Colon (tissue), 2 donors: ENCODE results near the gene ZBTB20.

Source experiments
- FAIRE-seq: peaks from 2 replicates; lab custom pipeline; 2012; peaks lifted over from hg19 to GRCh38; lab: Jason Lieb, UNC
- donor health status: control.
- donor health status: control.

Gene ZBTB20

DNA sequence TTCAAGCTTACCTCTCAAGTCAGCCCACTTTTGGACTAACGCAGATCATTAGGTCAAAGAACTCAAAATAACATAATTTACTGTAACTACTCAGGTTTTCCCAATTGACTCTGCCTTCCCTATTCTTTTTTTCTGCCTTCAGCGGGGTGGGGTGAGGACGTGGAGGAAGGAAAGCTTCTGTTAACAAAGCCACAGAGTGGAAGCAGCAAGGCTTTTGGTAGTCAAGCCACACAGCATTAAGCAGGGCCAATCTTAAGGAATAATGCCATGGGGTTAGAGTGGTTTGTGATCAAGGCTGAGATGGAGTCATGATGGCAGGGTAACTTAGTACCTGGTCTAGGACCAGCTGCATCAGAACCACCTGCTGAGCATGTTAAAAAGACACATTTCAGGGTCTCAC is 575.7 kb downstream of the ZBTB20 start:
- FAIRE-seq = no peak

DNA sequence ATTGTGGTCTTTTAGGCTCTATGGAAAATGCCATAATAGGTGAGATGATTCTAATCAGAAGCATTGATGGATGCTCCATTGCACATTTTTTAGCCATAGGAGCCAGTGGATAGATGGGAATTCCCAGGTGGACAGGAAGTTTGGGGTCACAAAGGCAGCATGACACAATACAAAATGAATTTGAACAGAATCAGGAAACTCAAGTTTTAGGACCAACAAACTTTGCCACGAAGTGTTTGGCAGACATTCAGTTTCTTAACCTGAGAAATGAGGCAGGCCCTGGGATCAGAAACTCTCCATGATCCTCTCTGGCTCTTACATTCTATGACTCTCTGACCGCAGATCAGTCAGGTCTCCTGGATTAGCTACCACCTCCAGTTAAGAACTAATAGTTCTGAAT is 577.9 kb downstream of the ZBTB20 start:
- no peak for FAIRE-seq

DNA sequence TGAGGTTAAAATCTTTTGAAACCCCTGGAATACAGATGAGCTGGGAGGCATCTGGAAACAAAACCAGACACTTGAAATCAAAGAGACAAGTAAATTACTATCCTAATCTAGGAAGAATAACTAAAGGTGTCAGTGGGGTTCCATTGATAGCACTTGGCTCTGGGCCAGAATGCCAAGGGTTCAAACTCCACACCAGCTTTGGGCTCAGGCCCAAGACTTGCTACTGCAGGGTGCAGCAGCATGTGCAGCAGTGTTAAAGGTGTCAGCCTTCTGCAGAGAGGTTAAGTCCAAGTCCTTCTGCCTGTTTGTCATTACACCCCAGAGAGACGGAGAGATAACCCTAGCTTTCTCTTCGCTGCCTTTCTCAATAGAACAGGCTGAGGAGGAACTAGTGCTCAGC is 579.3 kb downstream of the ZBTB20 start:
- no peak for FAIRE-seq

DNA sequence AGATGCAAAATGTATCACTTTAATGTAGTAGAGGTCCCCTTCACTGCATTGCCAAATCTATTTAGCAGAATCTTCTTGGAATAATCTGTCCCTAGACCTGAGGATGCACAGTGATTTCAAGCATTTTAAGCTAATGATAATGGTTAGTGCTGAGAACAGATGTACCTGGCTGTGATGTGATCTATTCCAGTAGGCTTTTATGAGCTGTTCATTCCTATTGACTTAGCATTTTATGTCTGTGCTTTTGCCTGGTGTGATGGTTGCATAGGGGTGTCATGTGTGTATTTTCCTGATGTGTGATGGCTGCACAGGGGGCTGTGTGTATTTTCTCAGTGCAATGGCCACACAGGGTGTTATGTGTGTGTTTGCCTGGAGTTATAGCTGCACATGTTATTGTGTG is 580.3 kb downstream of the ZBTB20 start:
- no peak for FAIRE-seq

DNA sequence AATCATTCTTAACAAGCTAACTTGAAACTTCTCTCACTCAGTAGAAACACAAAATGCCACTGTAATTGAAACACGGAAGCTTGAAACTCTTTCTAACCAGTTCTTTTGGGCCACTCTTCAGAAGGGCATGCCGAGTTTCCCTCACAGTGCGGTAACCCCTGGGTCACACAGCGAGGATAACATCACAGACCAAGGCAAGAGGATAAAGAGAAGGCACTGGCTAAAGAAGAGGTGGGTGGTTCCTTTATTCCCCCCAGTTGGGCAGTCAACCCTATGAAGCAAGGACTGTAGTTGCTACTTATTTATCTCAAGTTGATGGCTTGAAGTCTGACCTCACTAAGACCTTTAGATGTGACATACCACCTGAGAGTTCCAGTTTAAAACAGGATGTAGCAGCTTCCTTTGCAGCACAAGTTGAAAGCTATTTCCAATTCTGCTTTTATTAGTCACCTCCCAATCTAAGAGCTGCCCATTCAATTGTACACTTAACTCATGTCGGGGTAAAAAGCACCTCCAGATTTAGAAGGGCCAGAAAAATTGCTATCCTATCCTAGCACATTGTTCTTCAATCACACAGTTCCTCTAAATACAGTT is 580.8 kb downstream of the ZBTB20 start:
- no peak for FAIRE-seq

DNA sequence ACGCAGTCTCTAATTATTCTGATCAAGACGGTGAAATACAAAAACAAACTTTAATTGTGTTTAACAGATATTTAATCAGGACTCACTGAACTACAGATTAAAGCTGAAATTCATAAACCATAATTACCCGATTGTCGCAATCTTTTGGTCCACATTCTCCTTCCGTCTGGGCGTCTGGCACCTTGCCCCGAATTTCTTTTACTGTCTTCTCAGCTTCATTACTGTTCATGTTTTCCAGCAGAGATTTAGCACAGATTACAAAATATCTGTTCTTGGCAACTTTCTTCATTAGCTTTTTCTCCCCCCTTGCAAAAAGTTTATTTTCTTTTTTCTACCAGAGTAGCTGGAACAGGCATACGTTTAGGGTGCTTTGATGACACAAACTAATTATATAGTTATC is 581.9 kb downstream of the ZBTB20 start:
- FAIRE-seq = no peak

DNA sequence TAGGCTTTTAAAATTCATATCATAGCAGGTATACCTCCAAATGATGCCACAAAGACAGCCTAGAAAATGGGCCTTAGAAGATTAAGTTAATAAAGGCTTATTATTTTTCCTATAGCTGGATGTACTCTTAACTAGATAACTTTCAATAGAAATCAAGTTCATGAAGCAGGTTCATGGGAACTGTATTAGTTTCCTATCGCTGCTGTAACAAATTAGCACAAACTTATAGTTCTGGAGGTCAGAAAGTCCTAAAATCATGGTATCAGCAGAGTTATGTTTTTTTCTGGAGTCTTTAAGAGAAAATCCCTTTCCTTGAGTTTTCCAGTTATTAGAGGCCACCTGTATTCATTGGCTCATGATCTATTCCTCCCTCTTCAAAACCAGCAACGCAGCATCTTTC is 583.4 kb downstream of the ZBTB20 start:
- FAIRE-seq = no peak

DNA sequence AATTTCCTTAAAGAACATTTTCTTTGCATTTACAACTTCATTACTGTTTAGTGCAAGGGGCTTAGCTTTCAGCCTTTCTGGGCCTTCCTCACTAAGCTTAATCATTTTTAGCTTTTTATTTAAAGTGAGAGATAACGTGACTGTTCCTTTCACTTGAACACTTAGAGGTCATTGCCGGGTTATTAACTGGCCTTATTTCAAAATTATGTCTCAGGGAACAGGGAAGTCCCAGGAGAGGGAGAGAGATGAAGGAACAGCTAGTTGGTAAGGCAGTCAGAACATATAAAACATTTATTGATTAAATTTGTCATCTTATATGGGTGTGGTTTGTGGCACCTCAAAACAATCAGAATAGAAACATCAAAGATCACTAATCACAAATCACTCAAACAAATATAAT is 584.5 kb downstream of the ZBTB20 start:
- no peak for FAIRE-seq

DNA sequence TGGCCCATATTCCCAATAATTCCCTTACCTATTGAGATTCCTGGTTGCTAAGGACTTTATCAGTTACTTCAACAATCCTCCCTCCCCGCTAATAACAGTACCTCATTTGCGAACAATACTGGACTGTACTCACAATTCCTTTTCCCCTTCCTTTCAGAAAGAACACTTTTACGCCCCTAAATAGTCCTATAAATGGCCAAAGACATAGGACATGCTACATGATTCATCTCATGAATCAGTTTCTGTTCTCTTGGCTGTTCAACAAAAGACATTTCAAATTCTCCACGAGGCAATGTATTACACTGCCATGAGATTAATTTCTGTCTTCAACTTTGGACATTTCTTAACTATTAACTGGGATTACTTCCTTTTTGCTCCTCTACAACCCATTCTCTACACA is 588.8 kb downstream of the ZBTB20 start:
- FAIRE-seq = no peak

DNA sequence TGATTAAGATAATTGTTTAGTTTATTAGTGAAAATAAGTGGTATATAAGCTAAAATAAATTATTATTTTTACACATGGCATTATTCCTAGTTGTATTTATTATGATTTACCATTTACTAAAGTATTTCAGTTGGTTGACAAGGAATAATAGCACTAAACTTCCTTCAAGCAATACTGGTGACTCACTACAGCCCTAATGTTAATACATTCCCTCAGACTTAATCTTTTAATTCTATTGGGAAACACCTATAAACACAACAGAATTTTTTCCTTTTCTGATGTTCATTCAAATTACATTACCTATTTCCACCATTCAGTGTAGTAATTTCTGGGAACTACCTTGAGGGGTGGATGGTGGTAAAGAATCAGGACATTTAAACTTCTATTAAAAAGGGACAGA is 589.3 kb downstream of the ZBTB20 start:
- no peak for FAIRE-seq

DNA sequence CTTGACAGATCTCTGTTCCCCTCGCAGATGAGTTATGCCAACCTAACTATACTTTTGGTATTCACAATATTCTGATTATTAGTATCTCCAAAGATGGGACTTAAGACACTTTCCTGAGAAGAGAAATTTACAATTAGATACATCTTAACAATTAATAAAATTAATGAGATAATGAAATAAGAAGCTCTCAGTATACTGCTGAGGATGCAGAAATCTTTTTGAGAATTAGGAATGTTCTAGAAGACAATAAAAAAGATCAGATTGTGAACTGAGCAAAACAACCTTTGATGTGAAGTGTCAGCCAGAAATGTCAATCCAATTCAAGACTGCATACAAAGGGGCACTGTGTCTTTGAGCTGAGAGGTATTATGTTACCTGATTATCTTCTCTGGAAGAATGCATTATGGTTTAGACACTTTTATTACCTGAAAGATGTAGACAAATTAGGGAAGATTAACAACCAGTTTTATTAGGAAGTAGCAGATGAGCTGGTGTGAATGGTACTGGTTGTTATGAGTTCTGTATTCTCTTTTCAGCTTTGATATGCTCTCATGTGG is 590.4 kb downstream of the ZBTB20 start:
- FAIRE-seq = no peak

DNA sequence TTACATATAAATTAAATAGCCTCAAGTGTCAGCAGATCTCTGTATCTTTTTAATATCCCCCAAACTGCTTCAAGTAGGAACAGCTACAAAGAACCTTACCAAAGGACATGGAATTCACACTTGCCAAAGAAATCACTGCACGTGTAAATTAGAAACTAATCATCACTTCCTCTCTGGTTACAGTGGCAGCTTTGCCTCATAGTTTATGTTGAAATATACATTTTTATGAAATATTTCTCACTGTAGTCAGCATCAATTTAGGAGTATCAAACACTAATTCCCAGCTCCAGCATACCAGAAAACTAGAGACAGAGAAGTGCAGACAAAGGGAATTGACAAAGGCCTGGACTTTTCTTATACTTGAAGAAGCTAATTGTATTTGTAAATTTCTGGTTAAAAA is 592.4 kb downstream of the ZBTB20 start:
- no peak for FAIRE-seq

DNA sequence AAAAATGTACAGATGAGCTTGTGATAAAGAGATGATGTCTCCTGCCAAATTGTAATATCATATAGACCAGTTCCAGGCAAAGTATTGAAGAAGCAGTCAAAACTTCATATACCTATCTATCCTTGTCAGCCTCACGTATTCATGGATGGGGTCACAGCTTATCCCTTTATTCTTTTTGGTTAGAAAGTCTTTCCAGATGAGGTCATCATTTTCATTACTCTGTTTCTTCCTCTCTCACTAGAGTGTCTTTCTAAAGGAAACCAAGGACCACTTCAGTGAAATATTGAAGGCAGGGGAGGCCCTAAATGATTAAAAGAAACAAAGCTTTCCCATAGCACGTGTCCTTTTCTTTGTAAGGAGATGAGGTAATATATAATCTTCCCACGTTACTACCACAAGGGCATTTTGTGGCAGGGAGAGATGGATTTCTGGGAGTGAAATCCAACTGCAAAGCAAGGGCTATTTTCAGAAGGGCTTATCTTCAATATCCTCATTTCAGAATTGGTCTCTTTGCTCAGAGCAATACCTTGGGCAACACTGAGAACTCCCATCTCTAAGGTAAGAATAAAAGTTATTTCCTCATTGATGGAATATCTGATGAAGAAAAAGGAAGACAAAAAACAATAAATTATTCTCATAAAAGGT is 593.0 kb downstream of the ZBTB20 start:
- no peak for FAIRE-seq

DNA sequence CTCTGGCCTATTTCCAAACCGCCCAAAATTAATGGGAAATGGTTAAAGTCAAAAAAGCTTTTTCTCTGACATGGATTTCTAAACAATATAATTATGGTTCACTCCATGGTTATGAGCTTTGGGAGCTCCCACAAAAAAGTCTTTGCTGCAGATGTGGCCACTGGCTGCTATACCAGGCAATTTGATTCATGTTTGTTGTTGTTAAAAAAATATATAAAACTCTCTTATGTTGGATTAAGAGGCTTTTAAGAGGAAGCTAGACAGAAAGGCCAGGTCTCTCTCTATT is 594.6 kb downstream of the ZBTB20 start:
- FAIRE-seq = no peak

DNA sequence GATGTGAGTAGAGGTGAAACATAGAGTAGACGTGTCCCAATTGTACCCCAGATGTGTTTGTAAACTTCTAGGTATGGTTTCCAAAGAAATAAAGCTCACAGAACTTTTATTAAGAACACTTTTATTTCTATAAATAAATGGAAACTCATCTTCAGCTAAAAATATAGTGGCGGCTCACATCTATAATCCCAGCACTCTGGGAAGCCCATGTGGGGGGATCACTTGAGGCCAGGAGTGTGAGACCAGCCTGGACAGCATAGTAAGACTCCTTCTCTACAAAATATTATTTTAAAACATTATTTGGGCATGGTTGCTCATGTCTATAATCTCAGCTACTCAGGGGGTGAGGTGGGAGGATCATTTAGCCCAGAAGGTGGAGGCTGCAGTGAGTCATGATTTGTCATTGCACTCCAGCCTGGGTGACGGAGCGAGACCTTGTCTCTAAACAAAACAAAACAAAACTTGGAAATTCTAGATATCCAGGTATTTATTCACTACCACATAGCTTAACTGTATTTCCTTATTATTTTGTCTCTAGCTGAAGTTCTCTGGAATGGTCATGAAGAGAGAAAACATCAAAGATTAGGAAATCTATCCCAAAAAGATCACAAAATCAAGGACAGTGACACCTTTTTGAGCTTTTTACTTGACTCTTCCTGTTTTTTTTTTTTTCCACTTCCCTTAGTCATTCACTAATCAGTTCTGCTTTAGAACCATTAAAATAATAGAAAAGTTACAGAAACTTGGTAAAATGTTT is 595.1 kb downstream of the ZBTB20 start:
- no peak for FAIRE-seq

DNA sequence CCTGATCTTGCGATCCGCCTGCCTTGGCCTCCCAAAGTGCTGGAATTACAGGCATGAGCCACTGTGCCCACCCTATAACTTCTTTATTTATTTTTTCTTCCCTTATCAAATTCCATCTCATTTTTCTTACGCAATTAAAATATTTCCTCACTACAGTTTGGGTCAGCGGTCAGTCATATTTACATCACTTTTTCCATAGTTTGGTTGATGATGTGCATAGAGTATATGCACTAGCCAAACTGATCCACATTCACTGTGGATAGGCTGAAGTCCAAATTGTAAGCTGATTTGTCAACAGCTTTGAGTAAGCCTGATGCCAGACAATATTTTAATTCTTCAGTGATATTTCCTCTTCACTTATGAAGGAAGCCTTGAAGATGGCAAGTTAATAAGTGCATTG is 596.9 kb downstream of the ZBTB20 start:
- no peak for FAIRE-seq

DNA sequence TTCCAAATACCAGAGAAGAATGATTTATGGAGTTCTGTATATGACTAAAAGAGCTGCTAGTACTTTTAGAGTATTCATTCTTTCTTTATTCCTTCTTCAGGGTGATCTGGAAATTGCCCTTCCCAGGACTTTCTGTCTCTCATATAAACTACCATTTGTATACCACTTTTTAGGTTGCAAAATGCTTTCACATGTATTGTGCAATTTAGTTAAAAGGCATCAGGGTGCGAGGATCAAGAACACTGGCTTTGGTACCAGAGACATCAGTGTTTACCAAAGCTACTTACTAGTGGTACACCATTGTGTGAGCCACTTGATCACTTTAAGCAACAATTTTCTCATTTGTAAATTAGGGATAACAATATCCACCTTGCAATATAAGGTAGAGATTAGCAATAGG is 601.9 kb downstream of the ZBTB20 start:
- FAIRE-seq = no peak

DNA sequence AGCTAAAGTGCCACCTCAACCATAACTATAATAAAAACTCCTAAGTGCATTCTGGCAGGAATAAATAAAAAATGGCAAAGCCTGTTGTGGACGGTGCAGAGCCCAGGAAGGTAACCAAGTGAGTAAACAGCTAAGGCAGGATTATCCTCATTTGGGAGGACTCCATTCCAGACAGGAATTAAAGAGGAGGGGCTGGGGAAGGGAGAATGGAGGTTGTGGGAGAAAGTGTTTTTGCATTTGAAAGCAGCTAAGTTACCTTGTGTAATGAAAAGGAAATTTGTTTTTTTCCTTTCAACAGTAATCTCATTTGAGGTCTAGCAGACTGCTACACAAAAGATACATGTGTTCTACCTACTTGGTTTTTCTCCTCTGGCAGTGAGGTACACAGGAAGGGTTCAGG is 604.7 kb downstream of the ZBTB20 start:
- FAIRE-seq = no peak

DNA sequence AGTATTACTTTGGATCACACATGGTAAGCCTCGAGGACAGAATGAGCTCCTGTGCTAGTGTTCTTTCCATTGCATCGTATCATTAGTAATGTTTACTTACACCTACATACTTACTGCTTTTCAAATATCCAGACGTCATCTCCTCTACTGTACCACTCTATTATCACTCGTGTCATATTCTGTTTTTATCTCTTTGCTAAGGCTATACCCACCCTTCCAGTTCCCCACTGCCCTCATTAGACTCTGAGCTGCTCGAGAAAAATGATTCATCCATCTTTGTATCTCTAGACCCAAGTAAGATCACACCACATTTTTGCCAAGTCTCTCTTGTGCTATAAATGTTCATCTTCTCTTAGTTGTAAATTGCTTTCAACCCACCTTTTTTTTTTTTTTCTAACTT is 607.6 kb downstream of the ZBTB20 start:
- no peak for FAIRE-seq

DNA sequence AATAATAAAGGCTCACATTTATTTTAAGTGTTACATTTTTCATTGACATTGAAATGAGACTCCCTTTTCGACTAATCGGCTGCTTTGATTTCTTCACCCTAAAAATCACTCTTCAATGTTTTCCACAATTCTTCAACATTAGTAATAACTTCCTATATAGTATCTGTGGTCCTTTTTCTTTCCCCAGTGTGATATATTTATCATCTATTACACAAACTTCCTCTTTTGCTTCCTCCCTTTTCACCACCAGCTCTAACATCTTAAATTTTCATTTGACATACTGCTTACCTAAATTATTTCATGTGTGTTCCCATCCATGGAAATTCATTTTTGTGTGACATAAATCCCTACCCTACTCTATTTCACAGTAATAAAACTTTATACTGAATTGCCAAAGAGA is 608.9 kb downstream of the ZBTB20 start:
- no peak for FAIRE-seq

DNA sequence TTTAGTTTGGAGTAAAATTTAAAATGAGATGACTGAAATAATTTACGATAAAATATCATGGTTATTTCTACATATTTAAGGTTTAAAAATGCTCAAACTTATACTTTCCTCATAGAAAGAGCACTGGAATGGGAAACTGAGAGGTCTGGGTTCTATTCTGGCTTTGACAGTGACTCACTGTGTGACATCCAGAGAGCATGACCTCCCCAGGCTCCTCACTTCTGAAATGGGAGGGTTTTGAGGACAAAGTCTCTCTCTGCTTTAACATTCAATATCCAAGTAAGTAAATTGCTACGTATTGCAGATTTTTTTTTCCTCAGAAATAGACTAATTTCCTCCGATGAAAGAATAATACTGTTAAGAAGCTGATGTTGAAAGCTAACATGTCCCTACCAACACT is 618.6 kb downstream of the ZBTB20 start:
- FAIRE-seq = no peak

DNA sequence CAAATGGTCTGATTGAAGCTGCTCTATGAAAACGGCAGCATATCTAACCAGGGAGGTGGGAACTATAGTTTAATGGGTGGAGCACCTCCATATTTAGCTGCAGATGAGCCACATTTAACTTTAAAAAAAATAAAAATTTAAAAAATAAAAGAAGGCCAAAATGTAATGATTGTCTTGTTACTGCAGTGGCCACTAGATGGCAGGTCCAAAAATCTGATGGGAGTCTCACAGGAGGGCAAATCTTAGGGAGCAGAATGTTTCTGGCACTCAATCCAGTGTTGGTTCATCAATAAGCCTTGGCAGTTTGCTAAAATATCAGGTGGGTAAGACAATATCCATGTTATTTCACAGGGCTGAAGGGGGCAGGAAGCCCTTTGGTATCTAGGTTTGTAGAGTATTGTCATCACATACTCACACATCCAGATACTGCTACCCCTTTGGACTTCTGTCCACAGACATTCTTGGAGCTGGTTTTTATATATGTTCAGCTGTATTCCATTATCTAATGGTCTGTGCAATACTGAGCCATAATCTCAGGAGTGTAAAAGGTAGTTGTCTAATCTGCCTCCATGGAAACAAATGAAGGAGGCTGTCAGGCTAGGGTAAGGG is 619.9 kb downstream of the ZBTB20 start:
- no peak for FAIRE-seq

DNA sequence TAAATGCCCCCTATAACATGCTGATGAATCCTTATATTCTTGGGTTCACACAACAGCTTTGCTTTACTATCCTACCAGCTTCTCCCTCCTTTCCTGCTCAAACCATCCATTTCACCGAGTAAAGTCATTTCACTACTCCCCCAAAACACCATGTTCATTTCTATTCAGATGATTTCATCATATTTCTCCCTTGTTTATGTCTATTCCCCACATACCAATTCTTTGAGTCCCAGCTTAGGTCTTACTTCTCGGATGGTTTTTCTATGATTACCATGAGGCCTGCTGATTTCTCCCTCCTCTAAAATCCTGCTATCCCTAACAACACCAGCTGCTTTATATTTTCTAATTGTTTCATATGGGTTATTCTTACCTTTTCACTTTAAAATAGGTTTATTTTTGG is 621.8 kb downstream of the ZBTB20 start:
- no peak for FAIRE-seq
